CD4-positive, alpha-beta T cell treated with Interleukin-10 for 1 hour (primary cell): ENCODE measurements around the gene FBXO36.
A peak's percentile ranks its signal among the peaks of the same experiment; 100 is the strongest.
"Not testable (repeated sequence)": the region's sequence is repeated elsewhere in the genome, so short reads cannot be mapped to it uniquely, and the experiment has no call there.

Source experiments
- DNase-seq: peaks from one replicate; pipeline ENCODE4 v3.0.0-alpha.2; 2020

Gene FBXO36

DNA sequence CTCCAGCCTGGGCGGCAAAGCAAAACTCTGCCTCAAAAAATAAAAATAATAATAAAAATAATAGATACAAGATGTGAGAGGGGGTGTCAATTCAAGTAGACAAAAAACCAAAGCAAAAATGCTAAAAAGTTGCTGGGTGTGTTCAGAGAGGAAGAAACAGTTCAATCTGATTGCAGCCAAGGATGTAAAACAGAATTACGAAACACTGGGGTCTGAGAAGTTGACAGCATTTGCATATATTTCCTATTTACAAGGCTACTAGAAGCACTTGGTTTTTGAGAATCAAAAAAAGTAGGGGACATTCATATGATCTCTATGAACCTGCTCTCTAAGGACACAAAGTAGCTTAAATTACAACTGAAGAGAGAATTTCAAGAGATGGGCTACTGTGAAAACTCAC is 8.1 kb upstream of the FBXO36 start:
- no peak for DNase-seq

DNA sequence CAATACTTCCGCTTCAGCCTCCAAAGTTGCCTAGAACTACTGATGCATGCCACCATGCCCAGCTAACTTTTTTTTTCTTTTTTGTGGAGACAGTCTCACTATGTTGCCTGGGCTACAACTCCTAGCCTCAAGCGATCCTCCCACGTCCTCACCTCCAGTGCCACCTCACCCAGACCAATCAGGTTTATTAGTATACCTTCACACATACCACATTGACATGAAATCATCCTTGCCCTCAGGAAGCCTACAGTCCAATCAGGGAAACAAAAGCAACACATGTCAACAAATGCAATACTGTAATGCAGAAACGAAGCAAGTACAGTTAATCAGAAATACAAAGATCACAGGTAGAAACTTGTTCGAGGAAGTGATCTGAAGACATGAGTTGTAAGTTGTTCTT is 4.5 kb upstream of the FBXO36 start:
- no peak for DNase-seq

DNA sequence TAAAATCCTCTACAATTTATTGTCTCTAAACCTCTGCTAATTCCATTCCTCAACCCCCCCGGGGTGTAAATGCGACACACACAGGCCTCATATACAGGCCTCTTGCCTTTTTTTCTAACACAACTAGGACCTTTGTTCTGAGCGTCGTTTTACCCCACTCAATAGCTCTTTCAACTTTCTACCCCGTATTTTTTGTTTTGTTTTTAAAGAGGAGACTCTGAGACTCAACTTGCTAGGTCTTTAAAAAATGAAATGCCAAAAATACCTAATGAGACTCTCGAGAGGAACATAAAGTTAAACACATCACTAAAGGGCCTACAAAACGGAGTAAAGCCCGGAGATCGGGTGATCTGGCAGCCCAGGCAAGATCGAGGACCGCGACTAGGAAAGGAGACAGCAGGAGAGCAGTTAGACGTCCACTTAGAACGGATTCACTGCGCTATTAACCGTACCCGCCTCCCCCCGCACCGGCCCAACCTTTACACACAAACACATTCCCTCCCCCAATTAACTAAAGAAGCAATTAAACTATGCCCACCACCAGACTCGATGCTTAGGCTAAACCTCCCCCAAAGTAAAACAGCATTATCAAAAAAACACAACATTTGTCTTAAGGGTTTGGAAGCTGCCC is 2.2 kb upstream of the FBXO36 start:
- peak; percentile 58 for DNase-seq

DNA sequence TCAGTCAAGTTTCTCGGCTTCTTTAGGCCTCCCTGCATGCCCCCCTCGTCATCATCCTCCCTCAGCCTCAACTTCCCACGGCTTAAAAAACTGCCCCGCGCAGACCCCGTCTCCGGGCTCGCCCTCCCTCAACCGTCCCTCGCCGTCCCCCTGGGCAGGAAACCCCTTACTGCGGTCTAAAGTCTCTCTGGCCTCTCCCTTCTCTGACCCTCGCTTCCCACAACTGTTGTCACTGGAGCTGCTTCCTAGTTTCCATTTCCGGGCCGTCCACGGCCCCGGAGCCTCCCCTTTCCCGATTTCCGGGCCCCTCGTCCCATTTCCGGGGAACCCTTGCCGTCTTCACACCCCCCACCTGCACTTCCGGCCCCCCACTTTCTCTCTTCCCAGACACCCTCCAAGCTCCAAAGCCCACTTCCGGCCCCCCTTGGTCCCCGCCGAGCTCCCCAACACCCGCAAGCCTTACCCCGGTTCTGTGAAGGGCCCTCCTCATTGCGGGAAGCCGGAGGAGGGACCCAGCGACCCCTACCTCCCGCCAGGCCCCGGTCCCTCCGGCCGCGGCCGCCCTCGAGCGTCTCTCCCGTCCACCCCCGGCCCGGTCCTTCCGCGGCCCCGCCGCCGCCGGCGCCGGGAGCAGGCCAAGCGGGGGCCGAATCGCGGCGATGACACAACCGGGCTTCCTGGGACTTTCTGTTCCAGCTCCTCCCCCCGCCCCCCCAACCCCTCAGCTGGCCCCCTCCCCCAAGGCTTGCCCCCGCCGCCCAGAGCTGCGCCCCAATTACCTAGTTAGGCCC is 1.0 kb upstream of the FBXO36 start:
- DNase-seq: peak; percentile 81

DNA sequence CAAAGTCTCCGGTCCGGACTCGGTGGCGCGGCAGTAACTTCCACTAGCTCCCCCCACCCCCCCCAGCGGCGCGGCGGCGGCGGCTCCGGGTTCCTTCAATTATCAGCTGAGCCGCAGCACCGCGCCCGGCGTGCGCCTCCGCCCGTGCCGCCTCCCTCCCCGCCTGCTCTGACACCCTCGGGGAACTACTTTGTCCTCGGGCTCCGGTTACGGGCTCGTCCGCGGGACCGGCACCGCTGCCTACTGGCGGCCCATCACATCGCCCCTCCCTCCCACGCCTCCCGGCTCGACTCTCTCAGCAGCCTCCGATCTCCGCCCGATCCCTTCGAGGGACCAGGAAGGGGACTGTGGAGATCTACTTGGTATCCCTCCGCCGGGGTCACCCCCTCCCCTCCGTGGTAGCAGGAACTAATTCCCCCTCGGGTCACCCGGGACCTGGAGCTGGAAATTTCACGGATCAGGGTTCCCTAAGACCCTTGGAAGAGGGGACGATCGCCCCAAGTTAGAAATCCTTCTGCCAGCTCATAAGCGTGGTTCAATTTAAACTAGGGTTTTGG is 333 bp upstream of the FBXO36 start, which contains the start of gene TRIP12:
TRIP12 (minus strand) TSS at position 118 of the 557 bp plus-strand sequence. CDS start 41,930 bp downstream, outside the sequence.
- DNase-seq: peak; percentile 91

DNA sequence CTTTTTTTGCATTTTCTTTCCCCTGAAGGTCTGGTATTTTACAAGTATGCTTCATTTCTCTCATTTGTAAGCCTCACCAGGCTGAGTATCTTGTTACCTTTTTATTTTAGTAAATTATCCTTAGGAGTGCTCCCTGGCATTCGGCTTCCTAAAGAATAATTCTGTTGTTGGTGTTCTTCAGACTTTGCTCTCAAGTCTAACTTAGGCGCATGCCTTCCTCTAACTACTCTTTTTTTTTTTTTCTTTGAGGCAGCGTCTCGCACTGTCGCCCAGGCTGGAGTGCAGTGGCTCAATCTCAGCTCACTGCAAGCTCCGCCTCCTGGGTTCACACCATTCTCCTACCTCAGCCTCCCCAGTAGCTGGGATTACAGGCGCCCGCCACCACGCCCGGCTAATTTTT is 2.2 kb downstream of the FBXO36 start:
- not testable (repeated sequence) for DNase-seq

DNA sequence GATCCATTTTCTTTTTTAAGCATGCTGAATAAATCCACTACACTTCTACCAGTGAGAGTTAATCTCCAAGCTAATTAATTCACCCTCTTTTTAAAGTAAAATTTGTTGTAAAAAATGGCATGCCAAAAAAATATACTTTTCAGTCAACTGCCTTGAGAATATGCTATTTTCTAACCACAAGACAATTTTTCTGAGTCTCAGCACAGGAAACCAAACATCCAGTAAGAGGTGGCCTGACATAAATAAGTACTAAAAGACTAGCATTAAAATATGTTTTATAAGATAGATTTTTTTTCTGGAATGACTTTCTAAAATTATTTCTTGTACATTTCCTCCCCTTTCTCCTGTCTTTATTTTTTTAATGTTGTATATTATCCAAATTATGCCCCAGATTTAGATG is 2.9 kb downstream of the FBXO36 start:
- no peak for DNase-seq

DNA sequence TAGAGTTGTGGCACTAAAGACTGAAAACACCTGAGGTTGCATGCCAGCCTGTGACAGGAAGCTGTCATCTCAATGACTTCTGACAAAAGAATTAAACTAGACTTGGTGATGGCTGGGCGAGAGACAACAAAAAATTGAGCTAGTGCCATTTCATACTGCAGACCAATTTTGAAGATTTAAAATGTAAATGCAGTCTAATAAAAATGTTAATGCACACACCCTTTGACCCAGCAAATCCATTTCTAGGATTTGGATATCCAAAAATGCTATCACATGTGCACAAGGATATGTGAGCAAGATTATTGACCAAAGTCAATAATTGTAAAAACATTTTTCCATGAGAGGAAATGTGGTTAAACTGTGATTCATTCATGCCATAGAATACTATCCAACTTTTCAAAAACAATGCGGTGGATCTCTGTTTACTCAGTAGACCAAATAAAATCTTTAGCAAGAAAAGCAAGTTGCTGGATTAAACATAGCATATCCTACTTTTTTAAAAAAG is 5.6 kb downstream of the FBXO36 start:
- DNase-seq: no peak

DNA sequence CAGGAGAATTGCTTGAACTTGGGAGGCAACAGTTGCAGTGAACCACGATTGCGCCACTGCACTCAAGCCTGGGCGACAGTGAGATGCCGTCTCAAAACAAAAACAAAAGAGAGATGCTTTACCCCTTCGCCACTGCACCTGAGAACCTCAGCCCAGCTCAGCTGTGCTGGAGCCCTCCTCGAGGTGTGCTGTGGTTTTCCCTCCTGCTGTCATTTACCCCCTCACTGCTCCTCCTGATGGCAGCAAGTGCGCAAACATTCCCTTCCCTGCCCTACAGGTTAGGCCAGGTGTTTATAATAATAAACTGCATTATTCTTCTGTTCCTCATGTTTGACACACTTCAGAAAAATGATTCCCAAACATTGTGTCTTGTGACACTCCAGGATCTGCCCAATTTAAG is 8.4 kb downstream of the FBXO36 start:
- DNase-seq: no peak

DNA sequence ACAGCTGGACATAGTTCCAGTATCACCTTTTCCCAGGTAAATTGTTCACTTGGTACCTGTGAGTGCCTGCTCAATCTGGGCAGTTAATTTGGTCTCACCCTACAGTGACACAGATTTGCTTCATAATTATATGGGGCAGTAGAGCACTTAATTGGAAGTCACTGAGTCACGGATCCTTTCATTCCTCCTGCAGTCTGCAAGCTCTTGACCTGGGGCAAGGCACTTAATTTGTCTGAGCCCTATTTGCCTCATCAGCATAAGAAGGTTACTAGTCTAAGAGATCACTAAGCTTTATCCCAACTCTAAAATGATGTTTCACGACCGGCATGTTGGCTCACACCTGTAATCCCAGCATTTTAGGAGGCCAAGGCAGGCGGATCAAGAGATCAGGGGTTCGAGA is 8.9 kb downstream of the FBXO36 start:
- DNase-seq: no peak

DNA sequence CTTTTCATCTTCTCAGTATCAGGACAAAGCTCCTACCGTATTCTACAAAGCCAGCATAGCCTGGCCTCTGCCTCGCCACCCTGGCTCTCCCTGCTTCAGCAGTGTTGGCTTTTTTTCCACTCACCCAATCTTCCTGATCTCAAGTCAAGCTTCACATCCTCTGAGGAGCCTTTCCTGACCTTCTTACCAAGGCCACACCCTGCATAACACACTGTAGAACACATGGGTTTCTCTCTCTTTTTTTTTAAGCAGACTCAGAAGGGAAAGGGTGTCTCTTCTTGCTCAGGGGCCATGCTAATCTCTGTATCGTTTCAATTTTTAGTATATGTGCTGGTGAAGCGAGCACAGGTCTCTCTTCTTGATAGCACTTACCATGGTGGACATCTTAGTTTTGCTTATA is 15.2 kb downstream of the FBXO36 start:
- no peak for DNase-seq

DNA sequence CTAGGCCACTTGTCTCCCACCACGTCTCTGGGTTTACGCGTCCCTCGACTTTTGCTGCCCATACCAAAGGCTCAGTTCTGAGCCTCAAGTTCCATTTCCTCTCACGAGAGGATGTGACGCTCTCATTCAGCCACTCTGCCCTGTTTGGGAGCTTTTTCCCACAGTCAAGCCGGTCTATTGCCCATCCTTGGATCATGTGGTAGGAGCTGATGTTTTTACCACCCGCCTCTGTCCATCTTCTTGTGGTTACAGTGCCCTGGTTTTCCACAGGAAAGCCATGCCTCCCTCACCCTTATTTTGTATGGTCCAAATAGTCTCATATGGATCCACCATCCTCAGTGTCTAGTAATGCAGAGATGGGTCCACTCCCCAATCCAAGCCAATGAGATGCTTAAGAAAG is 20.4 kb downstream of the FBXO36 start:
- DNase-seq: no peak

DNA sequence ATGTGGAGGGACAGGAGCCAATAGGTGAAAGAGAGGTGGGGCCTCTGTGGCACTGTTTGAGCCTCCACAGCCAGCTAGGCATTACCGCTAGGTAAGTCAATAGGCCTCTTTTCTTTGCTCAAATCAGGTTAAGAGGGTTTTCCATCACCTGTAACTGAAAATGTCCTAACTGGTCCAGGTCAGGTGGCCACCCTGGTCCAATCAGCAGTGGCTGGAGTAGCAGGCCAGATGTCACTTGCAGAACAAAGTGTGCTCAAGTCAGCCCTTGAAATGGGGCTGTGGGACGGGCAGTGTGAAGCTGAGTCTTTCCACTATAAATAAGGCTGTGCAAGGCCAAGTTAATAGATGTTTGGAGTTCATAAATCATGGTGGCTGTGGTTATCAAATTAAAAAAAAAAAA is 20.9 kb downstream of the FBXO36 start:
- no peak for DNase-seq

DNA sequence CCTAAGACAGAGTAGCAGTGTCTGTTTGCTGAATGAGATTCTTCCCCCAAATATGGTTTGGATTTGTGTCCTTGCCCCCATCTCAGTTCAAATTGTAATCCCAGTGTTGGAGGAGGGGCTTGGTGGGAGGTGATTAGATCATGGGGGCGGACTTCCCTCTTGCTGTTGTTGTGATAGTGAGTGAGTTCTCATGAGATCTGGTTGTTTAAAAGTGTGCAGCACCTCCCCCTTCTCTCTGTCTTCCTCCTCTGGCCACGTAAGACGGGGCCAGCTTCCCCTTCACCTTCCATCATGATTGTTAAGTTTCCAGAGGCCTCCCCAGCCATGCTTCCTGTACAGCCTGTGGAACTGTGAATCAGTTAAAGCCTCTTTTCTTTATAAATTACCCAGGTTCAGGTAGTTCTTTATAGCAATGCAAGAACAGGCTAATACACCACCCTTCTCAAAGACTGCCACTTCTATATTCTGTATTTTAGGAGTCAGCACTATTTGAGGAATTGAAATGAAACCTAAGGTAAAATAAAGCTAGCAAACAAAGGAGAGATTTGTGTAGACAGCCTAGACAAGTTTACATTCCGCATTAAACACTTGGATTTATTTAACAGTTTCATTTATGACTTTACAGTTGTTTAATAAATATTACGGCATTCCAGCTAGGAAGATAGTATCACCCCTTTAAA is 21.6 kb downstream of the FBXO36 start:
- no peak for DNase-seq

DNA sequence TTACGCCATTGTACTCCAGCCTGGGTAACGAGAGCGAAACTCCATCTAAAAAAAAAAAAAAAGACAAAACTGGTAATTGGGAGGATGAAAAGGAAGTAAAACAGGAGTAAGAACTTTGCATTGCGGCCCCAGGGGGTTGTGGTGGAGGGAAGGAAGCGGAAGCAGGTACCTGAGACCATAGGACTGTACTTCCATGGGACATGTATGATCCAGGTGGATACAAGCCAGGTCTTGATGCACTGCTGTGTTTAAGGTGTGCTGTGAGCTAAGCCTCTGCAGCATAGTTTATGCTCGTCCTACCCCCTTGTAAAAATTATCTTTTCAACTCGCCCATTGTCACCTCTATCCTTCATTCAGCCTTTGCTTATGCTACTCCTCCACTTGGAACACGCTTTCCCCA is 23.7 kb downstream of the FBXO36 start:
- no peak for DNase-seq

DNA sequence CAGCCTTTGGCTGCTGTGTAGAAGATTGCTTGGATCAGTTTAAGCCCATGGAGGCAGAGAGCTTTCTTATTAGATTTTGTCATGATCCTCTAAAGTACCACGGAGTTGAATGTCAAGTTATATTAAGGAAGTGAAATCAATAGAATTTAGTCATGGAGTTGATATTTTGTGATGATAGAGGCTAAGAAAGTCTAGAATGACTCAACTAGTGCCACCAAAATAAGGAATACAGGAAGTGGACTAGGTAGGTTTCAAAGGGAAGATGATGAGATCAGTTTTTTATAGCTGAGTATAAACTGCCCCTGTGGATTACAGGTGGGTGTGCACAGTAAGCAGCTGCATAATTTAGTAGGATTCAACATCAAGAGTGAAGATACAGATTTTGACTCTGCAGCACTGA is 25.2 kb downstream of the FBXO36 start:
- DNase-seq: no peak

DNA sequence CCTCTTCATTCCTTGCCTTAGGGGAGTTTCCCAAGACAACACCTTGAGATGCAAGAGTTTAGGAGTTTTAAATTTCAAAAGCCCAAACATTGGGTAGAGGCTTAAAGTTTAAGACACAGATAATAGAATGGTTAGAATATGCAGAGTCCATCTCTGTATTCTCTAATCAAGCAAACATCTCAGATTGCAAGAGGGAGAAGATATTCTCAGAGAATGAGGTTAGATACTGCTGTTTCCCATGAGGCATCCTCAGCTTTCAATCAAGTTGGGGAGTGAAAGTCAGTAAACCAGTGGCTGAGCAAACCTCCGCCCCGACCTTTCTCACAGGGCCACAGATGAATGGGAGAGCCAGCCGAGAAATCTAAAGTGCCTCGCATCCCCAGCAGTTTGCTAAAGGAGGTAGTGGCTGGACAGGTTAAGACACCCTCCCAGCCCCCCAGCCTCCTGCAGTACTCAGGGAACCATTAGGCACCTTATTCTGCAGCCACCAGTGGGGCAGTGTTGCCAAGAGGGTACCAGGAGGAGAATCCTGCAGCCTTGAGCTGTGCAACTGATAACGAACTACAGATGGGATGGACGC is 30.0 kb downstream of the FBXO36 start:
- DNase-seq: no peak

DNA sequence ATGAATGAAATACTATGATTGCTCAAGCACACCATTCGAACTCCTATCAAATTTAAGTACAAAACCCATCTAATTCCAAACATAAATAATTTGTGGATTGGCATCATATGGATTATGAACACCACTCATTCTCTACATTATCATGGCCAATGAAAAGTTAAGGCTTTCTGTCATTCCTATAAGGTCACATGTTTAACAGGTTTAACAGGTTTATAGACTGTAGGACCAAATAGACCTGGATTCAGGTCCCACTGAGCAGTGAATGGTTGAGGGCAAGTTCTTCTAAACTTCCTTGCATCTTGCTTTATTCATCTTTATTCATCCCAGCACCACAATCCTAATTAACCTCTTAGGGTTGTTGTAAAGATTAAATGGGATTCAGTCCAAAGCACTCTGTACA is 33.4 kb downstream of the FBXO36 start:
- DNase-seq: no peak

DNA sequence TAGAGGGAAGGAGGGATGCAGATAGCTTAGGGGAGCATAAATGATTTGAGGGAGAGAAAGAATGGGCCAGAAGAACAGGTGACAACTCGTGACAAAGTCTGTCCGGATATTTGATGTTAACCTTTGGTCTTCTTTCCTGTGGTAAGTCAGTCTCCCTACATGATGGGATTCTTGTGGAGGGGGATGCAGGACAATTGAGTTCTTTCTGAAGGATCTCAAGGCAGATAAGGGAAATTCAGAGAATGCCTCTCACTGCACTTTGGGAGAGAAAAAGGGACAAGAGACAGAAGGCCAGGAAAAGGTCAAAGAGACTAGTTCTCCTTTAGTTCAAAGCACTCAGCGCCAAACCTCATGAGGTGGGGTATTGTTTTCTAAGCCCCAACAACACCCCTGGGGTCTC is 34.2 kb downstream of the FBXO36 start:
- DNase-seq: no peak

DNA sequence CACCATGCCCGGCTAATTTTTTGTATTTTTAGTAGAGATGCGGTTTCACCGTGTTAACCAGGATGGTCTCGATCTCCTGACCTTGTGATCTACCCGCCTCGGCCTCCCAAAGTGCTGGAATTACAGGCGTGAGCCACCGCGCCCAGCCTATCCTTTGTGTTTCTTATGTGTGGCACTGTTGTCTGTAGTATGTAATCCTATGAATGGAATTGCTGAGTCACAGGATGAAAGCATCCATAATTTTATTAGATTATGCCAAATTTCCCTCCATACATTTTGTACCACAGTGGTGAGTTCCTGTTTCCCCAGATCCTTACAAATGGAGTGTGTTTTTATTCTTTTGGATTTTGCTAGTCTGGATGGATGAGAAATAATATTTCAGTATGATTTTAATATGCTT is 41.3 kb downstream of the FBXO36 start:
- DNase-seq: not testable (repeated sequence)

DNA sequence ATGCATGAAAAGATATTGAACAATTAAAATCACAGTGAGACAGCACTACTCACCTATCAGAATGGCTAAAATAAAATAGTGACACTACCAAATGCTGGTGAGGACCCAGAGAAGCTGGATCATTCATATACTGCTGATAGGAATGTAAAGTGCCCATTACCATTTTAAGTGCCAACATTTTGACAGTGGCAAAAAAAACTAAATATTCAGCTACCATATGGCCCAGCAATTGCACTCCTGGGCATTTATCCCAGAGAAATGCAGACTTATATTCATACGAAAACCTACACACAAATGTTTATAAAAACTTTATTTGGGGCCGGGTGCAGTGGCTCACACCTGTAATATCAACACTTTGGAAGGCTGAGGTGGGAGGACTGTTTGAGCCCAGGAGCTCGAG is 47.6 kb downstream of the FBXO36 start:
- no peak for DNase-seq

DNA sequence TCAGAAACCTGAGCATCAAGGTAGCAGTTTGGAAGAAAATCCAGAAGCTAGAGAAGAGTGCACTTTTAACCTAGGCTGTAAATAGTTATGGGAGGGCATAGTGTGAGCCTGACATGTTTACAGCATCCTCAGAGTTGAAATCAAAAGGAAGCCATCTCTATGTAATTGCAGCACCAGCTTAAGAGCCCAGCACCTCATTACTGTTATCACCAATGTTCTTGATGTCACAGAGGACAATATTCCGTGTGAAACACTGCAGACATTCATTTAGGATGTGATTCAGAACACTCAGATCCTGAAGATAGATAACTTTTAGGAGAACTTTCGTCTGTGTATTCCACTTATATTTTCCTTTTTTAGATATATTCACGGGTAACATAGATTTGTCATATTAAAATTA is 48.1 kb downstream of the FBXO36 start:
- DNase-seq: no peak

DNA sequence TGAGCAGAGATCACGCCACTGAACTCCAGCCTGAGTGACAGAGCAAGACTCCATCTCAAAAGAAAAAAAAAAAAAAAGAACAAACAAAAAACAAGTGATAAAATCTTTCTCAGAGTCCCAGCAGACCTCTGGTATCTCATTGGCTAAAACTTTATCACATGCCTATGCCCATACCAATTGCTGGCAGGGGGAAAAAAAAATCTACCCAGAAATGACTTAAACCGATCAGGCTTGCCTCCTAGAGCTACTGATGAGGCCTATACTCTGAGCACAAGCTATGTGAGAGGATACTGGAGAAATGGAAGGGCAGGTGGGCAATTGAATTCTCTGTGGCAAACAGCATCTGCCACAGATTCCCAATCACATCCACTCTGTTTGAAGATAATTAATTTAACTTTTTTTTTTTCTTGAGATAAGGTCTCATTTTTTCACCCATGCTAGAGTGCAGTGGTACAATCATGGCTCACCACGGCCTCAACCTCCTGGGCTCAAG is 49.0 kb downstream of the FBXO36 start:
- DNase-seq: no peak
